GM12872 (cell line): Measurements from ENCODE around the gene UXS1.

Experiments
- TF ChIP-seq, protein P1 (sequence below): IDR thresholded peaks from 3 replicates; pipeline ENCODE4 v1.5.1; 2011; ENCODE audit warnings: low read depth, mild to moderate bottlenecking, low read length, moderate library complexity; ENCODE audit not compliant: insufficient read depth

Gene UXS1

DNA sequence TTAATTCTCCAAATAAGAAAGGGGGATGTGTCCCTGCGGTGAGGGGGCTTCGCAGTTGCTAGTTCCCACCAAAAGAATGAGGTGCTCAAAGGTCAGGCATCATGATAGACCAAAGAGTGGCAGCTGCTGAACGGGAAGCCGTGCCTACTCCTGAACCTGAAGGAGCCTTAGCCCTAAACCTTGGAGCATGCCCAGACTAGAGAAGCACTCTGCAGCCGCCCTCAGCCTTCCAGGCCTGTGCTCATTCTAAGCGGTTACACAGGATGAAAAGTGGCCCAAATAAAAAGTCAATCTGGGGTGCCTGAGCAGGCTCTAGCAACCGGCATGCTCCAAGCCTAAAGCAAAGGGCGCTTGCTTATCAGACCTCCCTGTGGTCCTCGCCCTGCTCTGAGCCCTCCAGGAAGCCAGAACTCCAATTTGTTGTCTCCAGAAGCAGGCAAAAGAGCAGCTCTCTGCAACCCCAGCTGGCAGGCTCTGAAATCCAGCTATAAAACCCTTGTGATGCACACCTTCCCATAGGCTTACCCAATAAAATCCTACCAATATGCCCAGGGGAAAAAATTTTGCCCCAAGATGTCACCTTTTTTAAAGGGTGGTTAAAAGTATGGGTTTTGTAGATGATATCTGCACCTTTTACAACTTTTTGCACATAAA, 17.5 kb downstream of the UXS1 start:
- TF ChIP-seq, protein P1, sequence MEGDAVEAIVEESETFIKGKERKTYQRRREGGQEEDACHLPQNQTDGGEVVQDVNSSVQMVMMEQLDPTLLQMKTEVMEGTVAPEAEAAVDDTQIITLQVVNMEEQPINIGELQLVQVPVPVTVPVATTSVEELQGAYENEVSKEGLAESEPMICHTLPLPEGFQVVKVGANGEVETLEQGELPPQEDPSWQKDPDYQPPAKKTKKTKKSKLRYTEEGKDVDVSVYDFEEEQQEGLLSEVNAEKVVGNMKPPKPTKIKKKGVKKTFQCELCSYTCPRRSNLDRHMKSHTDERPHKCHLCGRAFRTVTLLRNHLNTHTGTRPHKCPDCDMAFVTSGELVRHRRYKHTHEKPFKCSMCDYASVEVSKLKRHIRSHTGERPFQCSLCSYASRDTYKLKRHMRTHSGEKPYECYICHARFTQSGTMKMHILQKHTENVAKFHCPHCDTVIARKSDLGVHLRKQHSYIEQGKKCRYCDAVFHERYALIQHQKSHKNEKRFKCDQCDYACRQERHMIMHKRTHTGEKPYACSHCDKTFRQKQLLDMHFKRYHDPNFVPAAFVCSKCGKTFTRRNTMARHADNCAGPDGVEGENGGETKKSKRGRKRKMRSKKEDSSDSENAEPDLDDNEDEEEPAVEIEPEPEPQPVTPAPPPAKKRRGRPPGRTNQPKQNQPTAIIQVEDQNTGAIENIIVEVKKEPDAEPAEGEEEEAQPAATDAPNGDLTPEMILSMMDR, result no peak

DNA sequence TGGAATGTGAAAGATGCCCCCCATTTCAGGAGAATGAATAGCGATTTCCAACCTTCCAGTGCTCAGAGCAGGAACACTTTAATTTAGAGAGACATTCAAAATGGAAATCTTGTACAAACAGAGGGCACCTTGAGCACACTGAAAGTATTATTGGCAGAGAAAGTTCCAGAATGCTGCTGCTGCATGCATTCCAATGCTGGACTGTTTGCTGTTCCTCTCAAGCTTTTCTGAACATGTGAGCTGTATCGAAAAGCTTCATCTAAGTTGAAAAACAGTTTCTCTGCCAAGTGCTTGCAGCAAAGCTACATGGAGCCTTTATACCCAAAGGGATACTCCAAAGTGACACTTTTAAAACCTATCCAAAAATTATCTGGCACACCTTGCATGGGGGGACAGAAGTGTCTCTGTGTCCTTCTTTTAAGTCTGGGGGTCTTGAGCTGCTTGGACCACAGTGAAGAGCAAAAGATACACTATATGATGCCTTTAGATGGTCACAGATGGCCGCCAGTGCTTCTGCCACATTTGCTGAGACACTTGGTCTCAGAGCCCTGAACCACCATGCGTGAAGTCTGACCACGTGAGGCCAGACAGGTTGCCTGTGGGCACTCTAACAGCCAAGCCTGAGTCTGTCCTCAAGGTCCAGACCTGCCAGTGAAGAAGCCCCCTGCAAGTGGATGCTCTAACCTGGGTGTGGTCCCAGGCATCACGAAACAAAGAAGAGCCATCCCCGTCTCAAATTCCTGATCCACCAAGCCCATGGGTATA, 18.8 kb downstream of the UXS1 start:
- TF ChIP-seq, protein P1, result no peak

DNA sequence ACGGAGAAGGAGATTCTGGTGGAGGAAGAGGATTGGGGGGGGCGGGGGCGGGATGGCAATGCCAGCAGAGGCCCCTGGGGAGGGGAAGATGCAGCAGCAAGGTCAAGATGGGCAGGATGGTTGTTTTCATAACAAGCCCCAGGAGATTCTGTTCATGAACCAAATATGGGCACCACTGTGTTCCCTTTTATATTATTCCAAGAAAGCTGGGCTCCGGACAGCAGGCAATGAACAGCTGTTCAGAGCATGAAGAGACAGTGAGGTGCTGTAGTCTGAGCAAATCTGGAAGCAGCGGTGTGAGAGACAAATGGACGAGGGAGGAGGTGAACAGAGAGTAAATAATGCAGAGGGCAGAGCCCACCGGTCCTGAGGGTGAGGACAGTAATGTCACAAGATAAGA, 20.0 kb downstream of the UXS1 start:
- TF ChIP-seq, protein P1, result no peak

DNA sequence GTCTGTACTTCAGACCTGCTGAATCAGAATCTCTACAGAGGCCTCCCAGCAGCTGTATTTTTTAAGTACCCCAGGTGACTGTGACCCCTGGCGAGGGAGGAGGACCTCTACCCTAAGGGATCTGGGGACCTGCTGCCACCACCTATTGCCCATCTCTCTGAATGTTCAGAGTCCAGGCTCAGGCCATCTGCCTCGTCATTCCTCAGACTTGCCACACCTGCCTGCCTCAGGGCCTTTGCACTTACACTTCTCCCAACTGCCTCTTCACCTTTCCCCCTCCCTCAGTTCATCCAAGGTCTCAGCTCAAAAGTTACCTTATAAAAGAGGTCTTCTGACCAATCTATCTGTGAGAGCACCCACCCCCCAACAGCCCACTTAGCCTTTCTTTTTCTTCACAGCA, 21.5 kb downstream of the UXS1 start:
- TF ChIP-seq, protein P1, result no peak

DNA sequence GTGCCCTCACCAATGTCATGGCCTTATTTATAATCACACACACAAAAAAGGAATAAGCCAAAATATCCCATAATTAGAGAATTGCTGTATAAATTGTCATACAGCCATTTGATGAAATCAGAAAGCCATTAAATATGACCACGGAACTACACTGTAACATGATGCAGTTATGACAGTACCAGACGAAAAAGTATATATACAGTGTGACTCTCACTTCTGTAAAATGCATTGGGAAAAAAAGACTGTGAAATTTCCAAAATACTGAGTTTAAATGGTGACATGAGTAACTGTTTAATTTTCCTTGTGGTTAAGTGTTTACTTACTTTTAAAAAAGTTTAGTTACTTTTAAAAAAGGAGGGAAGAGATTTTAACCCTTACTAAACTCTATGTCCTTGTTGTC, 25.4 kb downstream of the UXS1 start:
- TF ChIP-seq, protein P1, result no peak

DNA sequence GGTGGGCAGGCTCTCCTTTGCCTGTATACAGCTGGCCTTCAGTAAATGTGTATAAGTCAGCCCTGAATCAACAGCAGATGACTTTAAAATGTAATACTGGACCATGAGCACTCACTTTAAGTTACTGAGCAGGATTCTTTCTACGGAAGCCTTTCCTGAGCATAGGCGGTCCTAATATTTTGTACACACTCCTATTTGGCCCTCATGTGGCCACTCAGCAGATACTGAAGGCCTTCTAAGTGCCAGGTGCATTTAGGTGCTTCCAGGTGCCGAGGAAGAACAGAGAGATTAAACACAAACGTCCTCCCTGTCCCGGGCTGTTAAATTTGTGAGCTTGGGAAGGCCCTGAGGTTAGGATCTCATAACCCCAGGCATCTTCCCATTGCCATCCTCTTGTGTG, 27.0 kb downstream of the UXS1 start:
- TF ChIP-seq, protein P1, result no peak

DNA sequence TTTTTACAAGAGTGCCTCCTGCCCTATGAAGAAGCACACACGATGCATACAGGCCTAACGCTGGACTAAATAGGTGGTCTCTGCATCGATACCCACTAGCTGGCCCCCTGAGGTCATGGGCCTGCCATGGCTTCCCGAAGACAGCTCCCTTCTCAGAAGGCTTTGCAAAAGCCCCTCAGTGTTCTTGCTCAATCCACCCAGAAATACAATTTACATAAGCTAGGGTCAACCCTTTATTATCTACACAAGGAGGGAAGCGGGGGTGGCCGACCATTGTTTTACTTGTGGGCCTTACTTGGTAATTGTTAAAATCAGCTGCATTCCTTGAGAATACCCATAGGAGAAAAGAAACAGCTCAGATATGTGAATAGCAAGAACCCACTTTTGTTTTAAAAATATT, 28.5 kb downstream of the UXS1 start:
- TF ChIP-seq, protein P1, result no peak
